VCaP (cell line): Measurements from ENCODE around the gene PLEKHG3.

Experiments used
- H3K27ac ChIP-seq: fragments of 450-650 bp; 2 replicates; pipeline ENCODE4 v1.5.1; 2017
- TF ChIP-seq, protein P1 (sequence below): fragments of 450-650 bp; conservative IDR thresholded peaks from 2 replicates; pipeline ENCODE4 v1.5.1; 2017; ENCODE audit warnings: mild to moderate bottlenecking, moderate library complexity

The PLEKHG3 gene

DNA sequence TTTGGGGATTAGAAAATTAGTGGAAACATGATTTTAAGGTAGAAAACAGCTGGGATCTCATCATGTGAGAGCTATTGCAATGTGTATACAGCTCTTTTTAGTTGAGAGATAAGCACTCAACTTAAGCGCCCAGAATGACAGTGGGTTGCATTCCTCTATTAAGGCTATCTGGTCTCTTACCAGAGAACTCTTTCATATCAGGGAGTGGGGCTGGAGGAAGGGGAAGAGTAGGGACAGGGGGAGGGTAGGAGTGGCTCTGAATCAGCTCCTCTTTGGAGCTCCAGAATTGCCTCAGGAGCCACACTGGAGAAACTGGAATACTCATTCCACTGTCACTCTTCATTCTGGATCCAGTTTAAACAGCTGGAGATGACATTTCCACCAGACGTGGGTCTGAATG, 9.2 kb upstream of the PLEKHG3 start:
- TF ChIP-seq, protein P1, sequence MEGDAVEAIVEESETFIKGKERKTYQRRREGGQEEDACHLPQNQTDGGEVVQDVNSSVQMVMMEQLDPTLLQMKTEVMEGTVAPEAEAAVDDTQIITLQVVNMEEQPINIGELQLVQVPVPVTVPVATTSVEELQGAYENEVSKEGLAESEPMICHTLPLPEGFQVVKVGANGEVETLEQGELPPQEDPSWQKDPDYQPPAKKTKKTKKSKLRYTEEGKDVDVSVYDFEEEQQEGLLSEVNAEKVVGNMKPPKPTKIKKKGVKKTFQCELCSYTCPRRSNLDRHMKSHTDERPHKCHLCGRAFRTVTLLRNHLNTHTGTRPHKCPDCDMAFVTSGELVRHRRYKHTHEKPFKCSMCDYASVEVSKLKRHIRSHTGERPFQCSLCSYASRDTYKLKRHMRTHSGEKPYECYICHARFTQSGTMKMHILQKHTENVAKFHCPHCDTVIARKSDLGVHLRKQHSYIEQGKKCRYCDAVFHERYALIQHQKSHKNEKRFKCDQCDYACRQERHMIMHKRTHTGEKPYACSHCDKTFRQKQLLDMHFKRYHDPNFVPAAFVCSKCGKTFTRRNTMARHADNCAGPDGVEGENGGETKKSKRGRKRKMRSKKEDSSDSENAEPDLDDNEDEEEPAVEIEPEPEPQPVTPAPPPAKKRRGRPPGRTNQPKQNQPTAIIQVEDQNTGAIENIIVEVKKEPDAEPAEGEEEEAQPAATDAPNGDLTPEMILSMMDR = no peak
- no peak overlapping the region for H3K27ac ChIP-seq

DNA sequence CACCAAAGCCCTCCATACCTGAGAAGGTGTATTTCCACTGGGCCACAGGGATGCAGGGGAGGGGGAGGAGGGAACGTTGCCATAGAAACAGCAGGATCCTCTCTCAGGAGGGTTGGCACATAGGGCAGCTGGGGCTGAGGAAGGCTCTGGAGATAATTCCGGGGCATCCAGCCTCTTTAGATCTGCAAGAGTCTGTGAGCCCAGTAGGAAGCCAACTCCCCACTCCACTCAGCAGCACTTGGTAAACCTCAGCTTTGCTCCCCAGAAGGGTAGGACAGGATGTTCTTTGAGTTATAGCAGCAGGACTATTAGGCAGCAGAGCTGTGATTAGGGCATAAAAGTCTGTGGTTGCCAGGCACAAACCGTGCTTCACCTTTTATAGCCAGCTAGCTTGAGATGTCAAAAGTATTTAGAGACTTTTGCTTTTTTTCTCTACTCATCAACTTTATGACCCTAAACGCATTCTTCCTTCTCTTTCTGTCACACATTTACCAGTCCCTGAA, 7.8 kb upstream of the PLEKHG3 start:
- TF ChIP-seq, protein P1 = no peak
- H3K27ac ChIP-seq = no peak overlapping the region

DNA sequence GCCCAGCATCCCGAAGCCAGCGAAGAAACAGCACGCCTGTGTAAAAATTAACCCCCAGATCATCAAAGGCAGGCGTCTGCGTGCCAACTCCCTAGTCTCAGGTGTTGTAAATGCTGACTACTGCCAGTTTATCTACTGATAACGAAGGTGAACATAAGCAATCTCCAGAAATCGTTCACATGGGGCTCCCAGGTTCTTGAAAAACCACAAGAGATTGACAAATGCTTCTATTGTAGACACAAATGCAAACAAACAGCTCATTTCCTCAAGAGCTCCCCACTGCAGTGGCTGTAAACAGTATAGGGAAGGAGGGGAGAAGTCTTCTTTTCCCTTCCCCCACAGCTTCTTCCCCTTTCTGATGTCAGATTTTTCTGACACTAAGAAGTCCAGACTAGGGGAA, 5.3 kb upstream of the PLEKHG3 start:
- TF ChIP-seq, protein P1 = no peak
- H3K27ac ChIP-seq = peak overlapping the region; percentile 30

DNA sequence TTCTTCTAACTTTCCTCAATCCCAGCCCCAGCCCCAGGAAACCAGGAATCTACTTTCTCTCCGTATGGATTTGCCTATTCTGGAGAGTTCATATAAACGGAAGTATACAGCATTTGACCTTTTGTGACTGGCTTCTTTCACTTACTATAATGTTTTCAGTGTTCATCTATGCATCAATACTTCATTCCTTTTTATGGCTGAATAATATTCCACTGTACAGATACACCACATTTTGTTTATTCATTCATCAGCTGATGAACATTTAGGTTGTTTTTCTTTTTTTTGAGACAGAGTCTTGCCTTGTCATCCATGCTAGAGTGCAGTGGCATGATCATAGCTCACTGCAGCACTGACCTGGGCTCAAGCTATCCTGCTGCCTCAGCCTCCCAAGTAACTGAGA, 3.9 kb upstream of the PLEKHG3 start:
- no peak overlapping the region for H3K27ac ChIP-seq
- TF ChIP-seq, protein P1 = no peak

DNA sequence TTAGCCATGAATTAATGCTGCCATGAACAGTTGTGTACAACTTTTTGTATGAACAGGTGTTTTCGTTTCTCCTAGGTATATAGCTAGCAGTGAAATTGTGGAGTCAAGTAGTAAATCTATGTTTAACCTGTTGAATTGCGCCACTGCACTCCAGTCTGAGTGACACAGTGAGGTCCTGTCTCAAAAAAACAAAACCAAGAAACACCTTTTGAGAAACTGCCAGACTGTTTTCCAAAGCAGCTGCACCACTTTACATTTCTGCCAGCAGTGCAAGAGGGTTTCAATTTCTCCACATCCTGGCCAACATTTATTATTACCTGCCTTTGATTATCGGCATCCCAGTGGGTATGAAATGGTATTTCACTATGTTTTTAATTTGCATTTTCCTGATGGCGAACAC, 3.3 kb upstream of the PLEKHG3 start:
- no peak overlapping the region for H3K27ac ChIP-seq
- TF ChIP-seq, protein P1 = no peak

DNA sequence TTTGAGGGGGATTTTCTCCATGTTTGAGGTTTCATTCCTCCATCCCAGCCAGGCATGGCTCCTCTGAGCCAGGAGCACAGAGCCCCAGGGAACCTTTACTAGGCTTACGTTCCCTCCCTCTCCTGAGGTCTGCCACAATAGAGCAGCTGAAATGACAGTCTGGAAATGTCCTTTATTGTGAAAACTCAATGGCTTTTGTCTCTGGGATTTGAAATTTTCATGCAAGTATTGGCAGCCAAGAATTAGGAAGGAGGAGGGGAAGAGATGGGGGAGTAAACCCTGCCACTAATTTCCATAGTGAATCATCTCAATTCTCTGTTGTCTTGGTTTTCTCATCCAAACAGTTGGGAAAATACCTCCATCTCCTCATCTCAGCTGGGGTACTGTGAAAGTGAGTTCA, 2.6 kb upstream of the PLEKHG3 start:
- TF ChIP-seq, protein P1 = no peak
- no peak overlapping the region for H3K27ac ChIP-seq

DNA sequence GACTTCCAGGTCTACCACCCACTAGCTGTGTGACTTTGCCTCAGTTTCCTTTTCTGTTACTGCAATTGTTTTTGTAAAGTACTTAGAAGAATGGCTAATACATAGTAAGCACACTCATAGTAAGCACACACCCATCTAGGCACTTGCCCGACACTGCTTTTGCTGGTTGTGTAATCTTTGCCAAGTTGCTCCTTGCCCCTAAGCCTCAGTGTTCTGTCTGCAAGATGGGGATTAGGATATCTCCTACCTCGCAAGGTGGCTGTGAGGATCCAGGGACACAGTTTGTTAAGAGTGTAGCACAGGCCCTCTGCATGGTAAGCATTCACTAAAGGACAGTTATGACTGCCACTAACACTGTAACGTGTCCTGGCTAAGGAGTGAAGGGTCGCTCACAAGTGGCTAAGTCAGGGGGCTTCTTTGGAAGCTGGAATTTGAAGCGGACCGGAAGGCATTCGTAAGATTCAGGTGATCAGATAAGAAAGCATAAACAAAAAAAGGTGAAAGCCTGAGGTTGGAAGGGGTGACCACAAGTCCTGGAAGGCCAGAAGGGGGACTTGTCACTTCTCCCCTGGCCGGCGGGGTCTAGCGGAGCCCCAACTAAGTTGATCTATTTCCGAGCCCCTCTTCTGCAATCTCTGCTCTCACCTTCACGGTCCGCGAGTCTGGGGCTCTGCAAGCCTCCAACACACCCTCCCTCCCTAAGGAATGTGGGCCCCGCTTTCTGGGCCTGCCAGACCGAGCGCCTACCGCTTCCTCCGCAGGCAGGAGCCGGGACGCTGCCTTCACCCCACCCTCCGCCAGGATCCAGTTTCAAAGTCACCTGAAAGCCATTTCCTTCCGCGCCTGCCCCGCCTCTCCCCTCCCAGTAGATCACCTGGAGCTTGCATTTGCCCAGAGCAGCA, 1.5 kb upstream of the PLEKHG3 start:
- TF ChIP-seq, protein P1 = no peak
- H3K27ac ChIP-seq = peak overlapping the region; percentile 70
